Keratinocyte (primary cell): ENCODE measurements around the gene NSUN4. TPM values are rescaled to one million over a fixed set of nuclear protein-coding genes. Genes with fewer than 3 reads are reported as not detected.

Experiments
- DNase-seq: peaks from one replicate; pipeline ENCODE4 v3.0.0-alpha.2; 2011; ENCODE audit warnings: low read depth, missing footprints, low spot score
- FAIRE-seq: peaks from 2 replicates; lab custom pipeline; 2011; peaks lifted over from hg19 to GRCh38; lab: Jason Lieb, UNC
- H2AFZ ChIP-seq: 2 replicates; pipeline ENCODE4 v1.6.0; 2012; ENCODE audit warnings: low read length, control low read depth, inconsistent platforms; ENCODE audit not compliant: control insufficient read depth
- H3K27ac ChIP-seq: 2 replicates; pipeline ENCODE4 v1.5.1; 2011; ENCODE audit warnings: low read length; ENCODE audit not compliant: control insufficient read depth, insufficient read depth
- H3K27me3 ChIP-seq: 3 replicates; pipeline ENCODE4 v1.6.0; 2011; ENCODE audit warnings: low read length; ENCODE audit not compliant: control insufficient read depth, insufficient read depth; ENCODE audit errors: extremely low read depth
- H3K36me3 ChIP-seq, 2 experiments: 2 replicates in 1 of 2; 3 replicates in 1 of 2; pipeline ENCODE4 v1.5.1; 2011; ENCODE audit warnings: low read length in 2 of 2, mild to moderate bottlenecking in 1 of 2; ENCODE audit not compliant: control insufficient read depth in 2 of 2, insufficient read depth in 2 of 2; ENCODE audit errors: extremely low read depth in 1 of 2
- H3K4me1 ChIP-seq: 3 replicates; pipeline ENCODE4 v1.5.1; 2011; ENCODE audit warnings: low read length; ENCODE audit not compliant: control insufficient read depth, insufficient read depth; ENCODE audit errors: extremely low read depth
- H3K4me2 ChIP-seq: 3 replicates; pipeline ENCODE4 v1.6.0; 2011; ENCODE audit warnings: low read depth, low read length; ENCODE audit not compliant: control insufficient read depth, insufficient read depth; ENCODE audit errors: extremely low read depth
- H3K4me3 ChIP-seq, 3 experiments: fragments of 200-600 bp in 1 of 3; sonication (generic) in 1 of 3; 2 replicates in 2 of 3; 3 replicates in 1 of 3; pipeline ENCODE4 v1.5.1; 2011 to 2016; ENCODE audit warnings: low read length in 3 of 3, mild to moderate bottlenecking in 3 of 3, control low read depth in 2 of 3, inconsistent platforms in 1 of 3, low read depth in 1 of 3, mixed read lengths in 1 of 3, mixed run types in 1 of 3, moderate library complexity in 1 of 3; ENCODE audit not compliant: control insufficient read depth in 2 of 3, insufficient read depth in 2 of 3; ENCODE audit errors: extremely low read depth in 1 of 3
- H3K79me2 ChIP-seq: 2 replicates; pipeline ENCODE4 v1.6.0; 2012; ENCODE audit warnings: low read length; ENCODE audit not compliant: control insufficient read depth, insufficient read depth
- H3K9ac ChIP-seq: 3 replicates; pipeline ENCODE4 v1.6.0; 2011; ENCODE audit warnings: low read length; ENCODE audit not compliant: control insufficient read depth, insufficient read depth; ENCODE audit errors: extremely low read depth
- H3K9me1 ChIP-seq: 3 replicates; pipeline ENCODE4 v1.6.0; 2011; ENCODE audit warnings: low read length; ENCODE audit not compliant: control insufficient read depth, insufficient read depth; ENCODE audit errors: extremely low read depth
- H3K9me3 ChIP-seq: 2 replicates; pipeline ENCODE4 v1.5.1; 2012; ENCODE audit warnings: low read depth, low read length; ENCODE audit not compliant: control insufficient read depth
- H4K20me1 ChIP-seq: 3 replicates; pipeline ENCODE4 v1.6.0; 2011; ENCODE audit warnings: low read length; ENCODE audit not compliant: control insufficient read depth, insufficient read depth; ENCODE audit errors: extremely low read depth
- EZH2 ChIP-seq: IDR thresholded peaks from one replicate; pipeline ENCODE4 v1.6.1; 2012; ENCODE audit warnings: inconsistent platforms, mild to moderate bottlenecking, low read length, moderate library complexity
- dilution Hi-C: fragments of 300-500 bp; cut with MboI; formaldehyde crosslinking; loops from one replicate; pipeline ENCODE4 v1.7.0; 2020; ENCODE audit warnings: low sequenced_read_pairs; ENCODE audit not compliant: extremely low pct_ligation_motif_present
- polyA plus RNA-seq, 5 experiments: library from polyadenylated mRNA; depleted of rRNA in 3 of 5; stranded (reverse) in 3 of 5; stranded (forward) in 1 of 5; unstranded in 1 of 5; fragments of >200 nt; gene quantifications; 1 replicate in 1 of 5; 2 replicates in 3 of 5; 3 replicates in 1 of 5; pipeline versions ENCODE4 v1.2.1 to v1.2.3, GENCODE V29; 2011 to 2012; ENCODE audit warnings: missing spikeins in 2 of 5, low read depth in 1 of 5, low replicate concordance in 1 of 5
- TF ChIP-seq, protein P1 (sequence below), 3 experiments: IDR thresholded peaks in 1 of 3; conservative IDR thresholded peaks in 1 of 3; optimal IDR thresholded peaks in 1 of 3; 2 replicates in 2 of 3; 3 replicates in 1 of 3; pipeline versions ENCODE3 to v1.5.1; 2011; ENCODE audit warnings: low read length in 3 of 3, mild to moderate bottlenecking in 3 of 3, moderate library complexity in 2 of 3, control low read depth in 1 of 3, inconsistent platforms in 1 of 3; ENCODE audit not compliant: insufficient read depth in 2 of 3; ENCODE audit errors: extremely low read depth in 1 of 3

The NSUN4 gene
- polyA plus RNA-seq, 1 donor (not counting 4 experiments of a cell fraction or from before 2014, with no cell fraction given), result 26.3 TPM

DNA sequence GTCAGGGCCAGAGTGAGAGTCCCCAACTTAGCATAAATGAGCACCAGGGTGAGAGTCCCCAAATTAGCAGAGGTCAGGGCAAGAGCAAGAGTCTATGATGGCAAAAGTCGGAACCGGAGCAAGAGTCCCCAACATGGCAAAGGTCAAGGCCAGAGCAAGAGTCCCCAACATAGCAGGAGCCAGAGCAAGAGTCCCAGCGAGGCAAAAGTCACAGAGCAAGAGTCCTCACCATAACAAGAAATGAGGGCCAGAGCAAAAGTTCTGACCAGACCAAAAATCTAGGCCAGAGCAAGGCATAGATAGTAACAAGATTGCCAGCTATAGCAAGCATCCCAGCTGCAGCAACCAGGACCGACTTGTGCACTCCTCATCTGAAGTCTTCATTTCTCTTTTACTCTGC, 3.1 kb downstream of the NSUN4 start:
- Histone ChIP-seq H3K27ac (no peak overlapping the region), H3K9me1 (no peaks in the 10 kb centered on the region), H3K4me3 (no peak overlapping the region), H3K27me3 (no peaks in the 10 kb centered on the region), H3K4me1 (peaks cover 14% of the 10 kb centered on the region), H3K4me2 (no peak overlapping the region), H3K9ac (no peak overlapping the region), H3K9me3 (no peaks in the 10 kb centered on the region), H4K20me1 (no peaks in the 10 kb centered on the region), H3K79me2 (peaks cover 28% of the 10 kb centered on the region), H3K36me3 (peaks cover 17 to 38% of the 10 kb centered on the region in 2 experiments), H2AFZ (no peak overlapping the region)
- TF ChIP-seq EZH2, result no peak
- TF ChIP-seq, protein P1, sequence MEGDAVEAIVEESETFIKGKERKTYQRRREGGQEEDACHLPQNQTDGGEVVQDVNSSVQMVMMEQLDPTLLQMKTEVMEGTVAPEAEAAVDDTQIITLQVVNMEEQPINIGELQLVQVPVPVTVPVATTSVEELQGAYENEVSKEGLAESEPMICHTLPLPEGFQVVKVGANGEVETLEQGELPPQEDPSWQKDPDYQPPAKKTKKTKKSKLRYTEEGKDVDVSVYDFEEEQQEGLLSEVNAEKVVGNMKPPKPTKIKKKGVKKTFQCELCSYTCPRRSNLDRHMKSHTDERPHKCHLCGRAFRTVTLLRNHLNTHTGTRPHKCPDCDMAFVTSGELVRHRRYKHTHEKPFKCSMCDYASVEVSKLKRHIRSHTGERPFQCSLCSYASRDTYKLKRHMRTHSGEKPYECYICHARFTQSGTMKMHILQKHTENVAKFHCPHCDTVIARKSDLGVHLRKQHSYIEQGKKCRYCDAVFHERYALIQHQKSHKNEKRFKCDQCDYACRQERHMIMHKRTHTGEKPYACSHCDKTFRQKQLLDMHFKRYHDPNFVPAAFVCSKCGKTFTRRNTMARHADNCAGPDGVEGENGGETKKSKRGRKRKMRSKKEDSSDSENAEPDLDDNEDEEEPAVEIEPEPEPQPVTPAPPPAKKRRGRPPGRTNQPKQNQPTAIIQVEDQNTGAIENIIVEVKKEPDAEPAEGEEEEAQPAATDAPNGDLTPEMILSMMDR (optimal IDR thresholded peaks at IDR 0.05 in 1 of 3, IDR thresholded peaks at IDR 0.05 in 1 of 3, conservative IDR thresholded peaks at IDR 0.05 in 1 of 3; ENCODE audit: extremely low read depth in 1 of 3, insufficient read depth in 2 of 3, low read length in 3 of 3), result no peak
- DNase-seq (no peak), FAIRE-seq (no peak)
- dilution Hi-C loops, result no loop called here

DNA sequence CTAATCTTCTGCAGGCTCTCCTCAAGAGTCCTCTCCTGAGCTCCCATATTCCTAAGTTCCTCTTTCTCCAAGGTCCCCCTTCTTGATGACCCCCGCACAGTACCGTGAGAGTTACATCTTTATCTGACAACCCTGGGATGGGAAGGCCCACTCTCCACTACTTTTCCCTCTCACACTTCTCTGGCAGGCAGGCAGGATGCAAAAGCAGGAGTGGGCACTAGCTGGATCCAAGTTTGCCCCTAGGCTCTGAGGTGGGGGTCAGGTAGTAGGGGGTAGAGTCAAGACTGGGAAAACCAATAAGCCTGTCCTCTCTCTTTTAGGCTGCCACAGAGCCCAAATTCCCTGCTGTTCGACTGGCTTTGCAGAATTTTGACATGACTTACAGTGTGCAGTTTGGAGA, 3.9 kb downstream of the NSUN4 start:
- DNase-seq (no peak), FAIRE-seq (no peak)
- Histone ChIP-seq H3K9me1 (no peaks in the 10 kb centered on the region), H3K9ac (no peak overlapping the region), H3K36me3 (peaks cover 17 to 41% of the 10 kb centered on the region in 2 experiments), H3K9me3 (no peaks in the 10 kb centered on the region), H3K4me3 (no peak overlapping the region), H3K79me2 (peaks cover 28% of the 10 kb centered on the region), H3K27me3 (no peaks in the 10 kb centered on the region), H2AFZ (no peak overlapping the region), H3K4me1 (peaks cover 11% of the 10 kb centered on the region), H4K20me1 (no peaks in the 10 kb centered on the region), H3K27ac (no peak overlapping the region), H3K4me2 (no peak overlapping the region)
- dilution Hi-C loops, result no loop called here
- TF ChIP-seq, protein P1 (optimal IDR thresholded peaks at IDR 0.05 in 1 of 3, IDR thresholded peaks at IDR 0.05 in 1 of 3, conservative IDR thresholded peaks at IDR 0.05 in 1 of 3; ENCODE audit: extremely low read depth in 1 of 3, insufficient read depth in 2 of 3, low read length in 3 of 3), result no peak
- TF ChIP-seq EZH2, result no peak
